SW 1271 (cell line): ENCODE results near the gene RALA.
"Not testable (repeated sequence)": the region's sequence is repeated elsewhere in the genome, so short reads cannot be mapped to it uniquely, and the experiment has no call there.

Source experiments
- DNase-seq, 2 experiments: peaks; one replicate each; lab custom pipeline; 2025; lab: John Stamatoyannopoulos, UW

Gene RALA

GRCh38 chr7:39683216-39683845 lies 60.0 kb downstream of the RALA start:
- no peak for DNase-seq

GRCh38 chr7:39686261-39686924 lies 63.0 kb downstream of the RALA start:
- no peak for DNase-seq

- no peak for DNase-seq
Measured at GRCh38 chr7:39688611-39689480, 65.5 kb downstream of the RALA start.

- no peak for DNase-seq
Measured at GRCh38 chr7:39691821-39692220, 68.4 kb downstream of the RALA start.

GRCh38 chr7:39693086-39693485 lies 69.7 kb downstream of the RALA start:
- not testable (repeated sequence) for DNase-seq

- DNase-seq: no peak
Measured at GRCh38 chr7:39693812-39694211, 70.4 kb downstream of the RALA start.

GRCh38 chr7:39695852-39696586 lies 72.6 kb downstream of the RALA start:
- no peak for DNase-seq

GRCh38 chr7:39696631-39697030 lies 73.3 kb downstream of the RALA start:
- no peak for DNase-seq

- no peak for DNase-seq
Measured at GRCh38 chr7:39697483-39697882, 74.1 kb downstream of the RALA start.

GRCh38 chr7:39700165-39700564 lies 76.8 kb downstream of the RALA start:
- no peak for DNase-seq

GRCh38 chr7:39700932-39701331 lies 77.6 kb downstream of the RALA start:
- DNase-seq: no peak

GRCh38 chr7:39702133-39702532 lies 78.8 kb downstream of the RALA start:
- no peak for DNase-seq

GRCh38 chr7:39703144-39703543 lies 79.8 kb downstream of the RALA start:
- no peak for DNase-seq

GRCh38 chr7:39709029-39709428 lies 85.7 kb downstream of the RALA start:
- no peak for DNase-seq

GRCh38 chr7:39709768-39710311 lies 86.5 kb downstream of the RALA start:
- DNase-seq: no peak

- no peak for DNase-seq
Measured at GRCh38 chr7:39712751-39713150, 89.4 kb downstream of the RALA start.

- no peak for DNase-seq
Measured at GRCh38 chr7:39714447-39715091, 91.2 kb downstream of the RALA start.

- no peak for DNase-seq
Measured at GRCh38 chr7:39720586-39720985, 97.2 kb downstream of the RALA start.

GRCh38 chr7:39721345-39721744 lies 98.0 kb downstream of the RALA start:
- DNase-seq: no peak

- DNase-seq: no peak
Measured at GRCh38 chr7:39721919-39722597, 98.7 kb downstream of the RALA start.
